Measurements from ENCODE around the gene LRRC56.

DNA sequence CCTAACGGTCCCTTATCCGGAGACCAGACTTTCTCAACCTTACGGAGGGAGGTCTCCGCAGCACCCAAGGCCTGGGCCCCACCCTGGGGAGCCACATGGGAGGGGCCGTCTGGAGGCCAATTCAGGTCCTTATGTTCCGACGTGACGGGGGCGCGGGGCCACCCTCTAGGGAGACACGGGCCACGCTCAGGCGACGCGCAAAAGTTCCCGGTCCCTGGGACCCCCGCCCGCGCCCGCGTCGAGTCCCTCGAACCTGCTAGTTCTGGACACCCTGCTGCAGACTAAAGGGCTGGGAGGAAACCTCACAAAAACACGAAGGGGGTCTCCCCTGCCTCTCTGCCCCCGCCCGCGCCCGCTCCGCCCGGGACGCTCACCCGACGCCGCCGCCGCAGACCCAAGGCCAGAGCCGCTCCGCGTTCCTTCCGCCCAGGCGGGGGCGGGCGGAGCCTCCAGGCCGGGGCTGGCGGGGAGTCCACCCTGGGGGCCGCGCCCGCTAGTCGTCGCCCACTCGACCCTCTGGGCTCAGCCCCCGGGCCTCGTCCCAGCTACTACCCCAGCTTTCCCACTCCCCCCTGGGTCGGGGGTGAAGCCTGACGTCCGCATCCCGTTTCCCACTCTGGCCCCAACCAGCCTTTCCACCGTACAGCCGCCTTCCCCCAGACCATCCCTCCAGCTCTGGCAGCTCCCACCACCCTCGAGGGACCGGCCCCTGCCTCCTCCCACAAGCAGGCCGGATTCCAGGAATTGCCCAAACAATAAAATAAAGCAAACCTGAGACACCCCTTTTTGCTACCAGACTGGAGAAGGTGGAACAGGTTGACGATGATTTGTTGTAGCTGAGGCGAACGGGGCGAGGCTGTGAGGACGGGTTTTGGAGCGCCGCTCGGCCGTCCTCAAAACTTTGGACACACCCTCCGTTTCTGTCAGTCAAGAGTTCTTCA, 33.0 kb upstream of the LRRC56 start:
- no peak for TF ChIP-seq CTCF (IDR thresholded peaks at IDR 0.05; ENCODE audit: insufficient read depth, low read depth, low read length)
- no peak for TF ChIP-seq EZH2 (IDR thresholded peaks at IDR 0.05; ENCODE audit: insufficient read depth, low read length)

Data from astrocyte (in vitro differentiated cells and primary cell).